ENCODE results near the gene AGL.
A peak's percentile ranks its signal among the peaks of the same experiment; 100 is the strongest.
"Not testable (repeated sequence)": the region's sequence is repeated elsewhere in the genome, so short reads cannot be mapped to it uniquely, and the experiment has no call there.

Gene AGL

GRCh38 chr1:99851850-99852454 is 1.8 kb downstream of the AGL start:
- no peaks in the 10 kb centered on the region for H3K27me3 ChIP-seq (ENCODE audit: control insufficient read depth, insufficient read depth, low read length)
- peak overlapping the region; percentile 84 for H3K4me3 ChIP-seq (ENCODE audit: low read depth, low read length)
- H3K9me3 ChIP-seq (ENCODE audit: control insufficient read depth, insufficient read depth, low read depth, low read length), result no peaks in the 10 kb centered on the region
- H3K27ac ChIP-seq (ENCODE audit: low read depth, low read length), result no peak overlapping the region
- peaks cover 8% of the 10 kb centered on the region for H3K36me3 ChIP-seq (ENCODE audit: control insufficient read depth, insufficient read depth, low read length)
- peaks cover 14% of the 10 kb centered on the region; the same call in 1 of the 2 replicates for H3K4me1 ChIP-seq (ENCODE audit: control insufficient read depth, insufficient read depth, low read length)
- no peak overlapping the region for H3K9ac ChIP-seq (ENCODE audit: low read length)

- no peak overlapping the region for H3K4me3 ChIP-seq (ENCODE audit: low read depth, low read length)
- H3K9ac ChIP-seq (ENCODE audit: low read length), result no peak overlapping the region
- no peaks in the 10 kb centered on the region for H3K9me3 ChIP-seq (ENCODE audit: control insufficient read depth, insufficient read depth, low read depth, low read length)
- H3K27ac ChIP-seq (ENCODE audit: low read depth, low read length), result no peak overlapping the region
- peaks cover 11% of the 10 kb centered on the region; the same call in 1 of the 2 replicates for H3K4me1 ChIP-seq (ENCODE audit: control insufficient read depth, insufficient read depth, low read length)
- H3K27me3 ChIP-seq (ENCODE audit: control insufficient read depth, insufficient read depth, low read length), result no peaks in the 10 kb centered on the region
- peaks cover 8% of the 10 kb centered on the region for H3K36me3 ChIP-seq (ENCODE audit: control insufficient read depth, insufficient read depth, low read length)
Measured at GRCh38 chr1:99852648-99853047, 2.5 kb downstream of the AGL start.

- Histone ChIP-seq H3K4me1 (ENCODE audit: control insufficient read depth, insufficient read depth, low read length) (0 out of 2 replicates have a peak, but pooled peaks cover 4% of the 10 kb centered on the region), H3K36me3 (ENCODE audit: control insufficient read depth, insufficient read depth, low read length) (peaks cover 17% of the 10 kb centered on the region), H3K9me3 (ENCODE audit: control insufficient read depth, insufficient read depth, low read depth, low read length) (peaks cover 3% of the 10 kb centered on the region; the same call in 1 of the 2 replicates), H3K27me3 (ENCODE audit: control insufficient read depth, insufficient read depth, low read length) (no peaks in the 10 kb centered on the region), H3K9ac (ENCODE audit: low read length) (no peak overlapping the region), H3K4me3 (ENCODE audit: low read depth, low read length) (no peak overlapping the region), H3K27ac (ENCODE audit: low read depth, low read length) (no peak overlapping the region)
Measured at GRCh38 chr1:99855914-99856450, 5.8 kb downstream of the AGL start.

- not testable (repeated sequence) for H3K4me3 ChIP-seq (ENCODE audit: low read depth, low read length); H3K9me3 ChIP-seq (ENCODE audit: control insufficient read depth, insufficient read depth, low read depth, low read length); H3K9ac ChIP-seq (ENCODE audit: low read length); H3K27ac ChIP-seq (ENCODE audit: low read depth, low read length); H3K27me3 ChIP-seq (ENCODE audit: control insufficient read depth, insufficient read depth, low read length); H3K4me1 ChIP-seq (ENCODE audit: control insufficient read depth, insufficient read depth, low read length)
- peaks cover 22% of the 10 kb centered on the region for H3K36me3 ChIP-seq (ENCODE audit: control insufficient read depth, insufficient read depth, low read length)
Measured at GRCh38 chr1:99857041-99857440, 6.9 kb downstream of the AGL start.

GRCh38 chr1:99858286-99858685 is 8.1 kb downstream of the AGL start:
- H3K27me3 ChIP-seq (ENCODE audit: control insufficient read depth, insufficient read depth, low read length), result no peaks in the 10 kb centered on the region

GRCh38 chr1:99858881-99859280 is 8.7 kb downstream of the AGL start:
- Histone ChIP-seq H3K27me3 (ENCODE audit: control insufficient read depth, insufficient read depth, low read length) (no peaks in the 10 kb centered on the region), H3K9ac (ENCODE audit: low read length) (no peak overlapping the region), H3K27ac (ENCODE audit: low read depth, low read length) (no peak overlapping the region), H3K36me3 (ENCODE audit: control insufficient read depth, insufficient read depth, low read length) (peaks cover 27% of the 10 kb centered on the region), H3K9me3 (ENCODE audit: control insufficient read depth, insufficient read depth, low read depth, low read length) (peaks cover 3% of the 10 kb centered on the region; the same call in 1 of the 2 replicates), H3K4me1 (ENCODE audit: control insufficient read depth, insufficient read depth, low read length) (no peaks in the 10 kb centered on the region), H3K4me3 (ENCODE audit: low read depth, low read length) (no peak overlapping the region)

More at GRCh38 chr1:99858286-99858685, 8.1 kb downstream of the AGL start:
- Histone ChIP-seq H3K27ac (ENCODE audit: low read depth, low read length) (no peak overlapping the region), H3K36me3 (ENCODE audit: control insufficient read depth, insufficient read depth, low read length) (peaks cover 31% of the 10 kb centered on the region), H3K9me3 (ENCODE audit: control insufficient read depth, insufficient read depth, low read depth, low read length) (peaks cover 3% of the 10 kb centered on the region; the same call in 1 of the 2 replicates), H3K9ac (ENCODE audit: low read length) (no peak overlapping the region), H3K4me3 (ENCODE audit: low read depth, low read length) (no peak overlapping the region), H3K4me1 (ENCODE audit: control insufficient read depth, insufficient read depth, low read length) (no peaks in the 10 kb centered on the region)

GRCh38 chr1:99860703-99861102 is 10.5 kb downstream of the AGL start:
- Histone ChIP-seq H3K9ac (ENCODE audit: low read length) (no peak overlapping the region), H3K9me3 (ENCODE audit: control insufficient read depth, insufficient read depth, low read depth, low read length) (peaks cover 3% of the 10 kb centered on the region; the same call in 1 of the 2 replicates), H3K36me3 (ENCODE audit: control insufficient read depth, insufficient read depth, low read length) (peaks cover 28% of the 10 kb centered on the region), H3K27me3 (ENCODE audit: control insufficient read depth, insufficient read depth, low read length) (no peaks in the 10 kb centered on the region), H3K4me1 (ENCODE audit: control insufficient read depth, insufficient read depth, low read length) (no peaks in the 10 kb centered on the region), H3K4me3 (ENCODE audit: low read depth, low read length) (no peak overlapping the region), H3K27ac (ENCODE audit: low read depth, low read length) (no peak overlapping the region)

GRCh38 chr1:99867682-99868081 is 17.5 kb downstream of the AGL start:
- peaks cover 11% of the 10 kb centered on the region for H3K36me3 ChIP-seq (ENCODE audit: control insufficient read depth, insufficient read depth, low read length)
- H3K4me1 ChIP-seq (ENCODE audit: control insufficient read depth, insufficient read depth, low read length), result no peaks in the 10 kb centered on the region

GRCh38 chr1:99869304-99869703 is 19.1 kb downstream of the AGL start:
- Histone ChIP-seq H3K27ac (ENCODE audit: low read depth, low read length) (no peak overlapping the region), H3K4me3 (ENCODE audit: low read depth, low read length) (no peak overlapping the region), H3K36me3 (ENCODE audit: control insufficient read depth, insufficient read depth, low read length) (peaks cover 5% of the 10 kb centered on the region), H3K9me3 (ENCODE audit: control insufficient read depth, insufficient read depth, low read depth, low read length) (no peaks in the 10 kb centered on the region), H3K27me3 (ENCODE audit: control insufficient read depth, insufficient read depth, low read length) (no peaks in the 10 kb centered on the region), H3K4me1 (ENCODE audit: control insufficient read depth, insufficient read depth, low read length) (no peaks in the 10 kb centered on the region), H3K9ac (ENCODE audit: low read length) (no peak overlapping the region)

More at GRCh38 chr1:99867682-99868081, 17.5 kb downstream of the AGL start:
- Histone ChIP-seq H3K27me3 (ENCODE audit: control insufficient read depth, insufficient read depth, low read length) (no peaks in the 10 kb centered on the region), H3K9ac (ENCODE audit: low read length) (no peak overlapping the region), H3K9me3 (ENCODE audit: control insufficient read depth, insufficient read depth, low read depth, low read length) (no peaks in the 10 kb centered on the region), H3K4me3 (ENCODE audit: low read depth, low read length) (no peak overlapping the region), H3K27ac (ENCODE audit: low read depth, low read length) (no peak overlapping the region)

GRCh38 chr1:99869723-99870122 is 19.6 kb downstream of the AGL start:
- no peak overlapping the region for H3K9ac ChIP-seq (ENCODE audit: low read length)
- no peak overlapping the region for H3K27ac ChIP-seq (ENCODE audit: low read depth, low read length)
- no peak overlapping the region for H3K4me3 ChIP-seq (ENCODE audit: low read depth, low read length)
- no peaks in the 10 kb centered on the region for H3K27me3 ChIP-seq (ENCODE audit: control insufficient read depth, insufficient read depth, low read length)
- no peaks in the 10 kb centered on the region for H3K9me3 ChIP-seq (ENCODE audit: control insufficient read depth, insufficient read depth, low read depth, low read length)
- H3K4me1 ChIP-seq (ENCODE audit: control insufficient read depth, insufficient read depth, low read length), result no peaks in the 10 kb centered on the region
- peaks cover 3% of the 10 kb centered on the region; the same call in 1 of the 2 replicates for H3K36me3 ChIP-seq (ENCODE audit: control insufficient read depth, insufficient read depth, low read length)

- Histone ChIP-seq H3K4me1 (ENCODE audit: control insufficient read depth, insufficient read depth, low read length) (no peaks in the 10 kb centered on the region), H3K9ac (ENCODE audit: low read length) (no peak overlapping the region), H3K27ac (ENCODE audit: low read depth, low read length) (no peak overlapping the region), H3K4me3 (ENCODE audit: low read depth, low read length) (no peak overlapping the region), H3K27me3 (ENCODE audit: control insufficient read depth, insufficient read depth, low read length) (no peaks in the 10 kb centered on the region), H3K36me3 (ENCODE audit: control insufficient read depth, insufficient read depth, low read length) (peaks cover 13% of the 10 kb centered on the region), H3K9me3 (ENCODE audit: control insufficient read depth, insufficient read depth, low read depth, low read length) (no peaks in the 10 kb centered on the region)
Measured at GRCh38 chr1:99872063-99872462, 21.9 kb downstream of the AGL start.

All from HUES6 (cell line).